ENCODE data around the gene SYT15. TPM values are rescaled to one million over a fixed set of nuclear protein-coding genes. Genes with fewer than 3 reads are reported as not detected.

Gene SYT15
- total RNA-seq, 4 donors from 2014 or later, result 0.18 to 4.1 (median 0.46) TPM

GRCh38 chr10:46540412-46541016 is 38.4 kb upstream of the SYT15 start:
- no peaks in the 10 kb centered on the region for H3K36me3 ChIP-seq
- H3K9me3 ChIP-seq, result no peaks in the 10 kb centered on the region
- H3K4me3 ChIP-seq, result no peak overlapping the region
- no peaks in the 10 kb centered on the region for H3K27me3 ChIP-seq
- peaks cover 0 to 17% (median 4%) of the 10 kb centered on the region in 4 donors for H3K4me1 ChIP-seq
- no peak for TF ChIP-seq POLR2A (IDR thresholded peaks at IDR 0.05)
- no peak for TF ChIP-seq CTCF (IDR thresholded peaks at IDR 0.05)
- peak in 2 of 3 donors; percentile 40 to 51 for DNase-seq
- peak overlapping the region in 3 of 4 donors; percentile 6 to 55 (median 37) for H3K27ac ChIP-seq

- TF ChIP-seq POLR2A (IDR thresholded peaks at IDR 0.05) (no peak), CTCF (IDR thresholded peaks at IDR 0.05) (peak in 2 of 6 experiments; percentile 5 to 15)
- no peaks in the 10 kb centered on the region for H3K27me3 ChIP-seq
- peaks cover 0 to 17% (median 4%) of the 10 kb centered on the region in 4 donors for H3K4me1 ChIP-seq
- peak in 2 of 3 donors; percentile 57 to 77 for DNase-seq
- H3K4me3 ChIP-seq, result peak overlapping the region in 2 of 4 donors; percentile 35 to 43
- no peaks in the 10 kb centered on the region for H3K36me3 ChIP-seq
- no peaks in the 10 kb centered on the region for H3K9me3 ChIP-seq
- no peak overlapping the region for H3K27ac ChIP-seq
Observed at GRCh38 chr10:46541017-46541661, 37.8 kb upstream of the SYT15 start.

- Histone ChIP-seq H3K9me3 (no peaks in the 10 kb centered on the region), H3K27me3 (no peaks in the 10 kb centered on the region), H3K4me3 (no peak overlapping the region), H3K36me3 (no peaks in the 10 kb centered on the region), H3K4me1 (peaks cover 0 to 17% (median 4%) of the 10 kb centered on the region in 4 donors), H3K27ac (no peak overlapping the region)
- TF ChIP-seq CTCF (IDR thresholded peaks at IDR 0.05) (no peak), POLR2A (IDR thresholded peaks at IDR 0.05) (no peak)
- DNase-seq, result peak in 2 of 3 donors; percentile 41 to 46
Observed at GRCh38 chr10:46541735-46542566, 37.0 kb upstream of the SYT15 start.

- TF ChIP-seq CTCF (IDR thresholded peaks at IDR 0.05) (no peak), POLR2A (IDR thresholded peaks at IDR 0.05) (no peak)
- Histone ChIP-seq H3K9me3 (no peaks in the 10 kb centered on the region), H3K36me3 (no peaks in the 10 kb centered on the region), H3K4me3 (no peak overlapping the region), H3K4me1 (peaks cover 0 to 17% (median 4%) of the 10 kb centered on the region in 4 donors), H3K27me3 (no peaks in the 10 kb centered on the region), H3K27ac (no peak overlapping the region)
- DNase-seq, result peak in 2 of 3 donors; percentile 44 to 49
Observed at GRCh38 chr10:46542567-46543465, 36.1 kb upstream of the SYT15 start.

Data from Peyer's patch (tissue), 4 donors.